Mesothelial cell of epicardium (in vitro differentiated cells): ENCODE results near the gene MYCBP2. TPM values are rescaled to one million over a fixed set of nuclear protein-coding genes. Genes with fewer than 3 reads are reported as not detected.
"Not testable (repeated sequence)": the region's sequence is repeated elsewhere in the genome, so short reads cannot be mapped to it uniquely, and the experiment has no call there.

Source experiments
- DNase-seq, 2 experiments: peaks; one replicate each; pipeline ENCODE4 v3.0.0; 2021; ENCODE audit warnings: low spot score in 2 of 2; ENCODE audit not compliant: unreplicated experiment in 2 of 2
- H3K27ac Mint-ChIP-seq: 2 replicates; pipeline ENCODE4 v1.8.0; 2021; ENCODE audit warnings: mixed read lengths
- H3K27me3 Mint-ChIP-seq: 2 replicates; pipeline ENCODE4 v1.8.0; 2021; ENCODE audit warnings: low read depth, mixed read lengths
- H3K36me3 Mint-ChIP-seq: 2 replicates; pipeline ENCODE4 v1.8.0; 2021; ENCODE audit warnings: mixed read lengths
- H3K4me1 Mint-ChIP-seq: 2 replicates; pipeline ENCODE4 v1.8.0; 2021; ENCODE audit warnings: mixed read lengths
- H3K4me3 Mint-ChIP-seq: 2 replicates; pipeline ENCODE4 v1.8.0; 2021; ENCODE audit warnings: mild to moderate bottlenecking, moderate library complexity, mixed read lengths
- H3K9me3 Mint-ChIP-seq: 2 replicates; pipeline ENCODE4 v1.8.0; 2021; ENCODE audit warnings: mixed read lengths
- total RNA-seq: library from RNA; stranded (reverse); gene quantifications from 3 replicates; pipeline ENCODE4 v1.2.1, GENCODE V29; 2021
- TF ChIP-seq, protein P1 (sequence below): fragments of 200-600 bp; sonication (generic); IDR thresholded peaks from one replicate; pipeline ENCODE4 v1.5.0; 2021; ENCODE audit warnings: antibody characterized with exemption; ENCODE audit not compliant: unreplicated experiment

Gene MYCBP2
- total RNA-seq, 1 donor from 2014 or later = 72.3 TPM

DNA sequence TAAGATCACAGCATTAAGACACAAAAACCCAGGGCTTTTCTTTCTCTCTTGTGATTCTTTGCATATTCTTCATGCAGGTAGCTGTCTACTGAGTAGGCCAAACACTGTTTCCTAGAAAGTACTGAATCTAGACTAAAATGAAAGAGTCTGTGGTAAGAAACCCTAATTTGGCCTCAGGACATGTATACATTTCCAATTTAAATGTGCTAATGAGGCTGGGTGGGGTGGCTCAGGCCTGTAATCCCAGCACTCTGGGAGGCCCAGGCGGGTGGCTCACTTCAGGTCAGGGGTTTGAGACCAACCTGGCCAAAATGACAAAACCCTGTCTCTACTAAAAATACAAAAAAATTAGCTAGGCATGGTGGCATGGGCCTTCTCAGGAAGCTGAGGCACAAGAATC is 57.8 kb downstream of the MYCBP2 start:
- Mint-ChIP-seq H3K27ac (no peak overlapping the region), H3K4me1 (peaks cover 16% of the 10 kb centered on the region), H3K36me3 (peaks cover 28% of the 10 kb centered on the region), H3K27me3 (no peaks in the 10 kb centered on the region), H3K9me3 (peaks cover 4% of the 10 kb centered on the region), H3K4me3 (no peak overlapping the region)
- TF ChIP-seq, protein P1, sequence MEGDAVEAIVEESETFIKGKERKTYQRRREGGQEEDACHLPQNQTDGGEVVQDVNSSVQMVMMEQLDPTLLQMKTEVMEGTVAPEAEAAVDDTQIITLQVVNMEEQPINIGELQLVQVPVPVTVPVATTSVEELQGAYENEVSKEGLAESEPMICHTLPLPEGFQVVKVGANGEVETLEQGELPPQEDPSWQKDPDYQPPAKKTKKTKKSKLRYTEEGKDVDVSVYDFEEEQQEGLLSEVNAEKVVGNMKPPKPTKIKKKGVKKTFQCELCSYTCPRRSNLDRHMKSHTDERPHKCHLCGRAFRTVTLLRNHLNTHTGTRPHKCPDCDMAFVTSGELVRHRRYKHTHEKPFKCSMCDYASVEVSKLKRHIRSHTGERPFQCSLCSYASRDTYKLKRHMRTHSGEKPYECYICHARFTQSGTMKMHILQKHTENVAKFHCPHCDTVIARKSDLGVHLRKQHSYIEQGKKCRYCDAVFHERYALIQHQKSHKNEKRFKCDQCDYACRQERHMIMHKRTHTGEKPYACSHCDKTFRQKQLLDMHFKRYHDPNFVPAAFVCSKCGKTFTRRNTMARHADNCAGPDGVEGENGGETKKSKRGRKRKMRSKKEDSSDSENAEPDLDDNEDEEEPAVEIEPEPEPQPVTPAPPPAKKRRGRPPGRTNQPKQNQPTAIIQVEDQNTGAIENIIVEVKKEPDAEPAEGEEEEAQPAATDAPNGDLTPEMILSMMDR = no peak
- no peak for DNase-seq

DNA sequence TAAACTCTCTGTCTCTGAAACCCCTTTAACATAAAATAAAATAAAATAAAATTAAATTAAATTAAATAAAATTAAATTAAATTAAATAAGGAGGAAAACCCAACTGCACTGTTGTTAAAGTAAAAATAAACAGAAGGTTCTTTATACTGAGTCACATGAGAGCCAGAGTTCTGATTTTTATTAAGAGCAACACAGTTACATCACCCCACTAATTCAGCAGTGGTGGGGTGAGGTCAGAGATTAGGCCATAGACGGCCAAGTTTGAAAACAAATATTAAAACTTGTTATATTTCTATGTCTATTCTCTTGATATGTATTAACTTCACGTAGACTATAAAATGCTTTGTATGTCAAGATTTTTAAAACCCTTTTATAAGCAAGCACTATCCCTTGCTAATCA is 59.5 kb downstream of the MYCBP2 start:
- no peak overlapping the region for H3K27ac Mint-ChIP-seq
- peaks cover 26% of the 10 kb centered on the region for H3K36me3 Mint-ChIP-seq
- TF ChIP-seq, protein P1 = no peak
- no peaks in the 10 kb centered on the region for H3K27me3 Mint-ChIP-seq
- peaks cover 22% of the 10 kb centered on the region for H3K4me1 Mint-ChIP-seq
- peaks cover 4% of the 10 kb centered on the region for H3K9me3 Mint-ChIP-seq
- no peak for DNase-seq
- H3K4me3 Mint-ChIP-seq = no peak overlapping the region

DNA sequence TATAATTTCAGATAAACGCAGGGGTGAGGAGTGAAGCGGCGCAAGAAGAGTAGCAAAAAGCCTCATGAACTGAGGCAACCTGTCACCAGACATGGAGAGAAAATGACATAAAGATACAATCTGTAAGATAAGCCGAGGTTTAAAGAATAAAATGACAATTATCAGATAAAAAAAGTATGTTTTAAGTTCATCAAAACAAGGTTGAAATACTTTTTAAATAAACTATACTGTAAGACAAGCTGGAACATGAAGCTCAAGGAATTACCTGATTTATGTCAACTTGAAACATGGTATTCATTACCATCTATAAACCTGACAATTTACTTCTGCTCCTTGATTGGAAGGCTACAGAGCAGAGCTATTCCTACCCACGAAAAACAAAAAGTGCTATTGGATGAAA is 61.6 kb downstream of the MYCBP2 start:
- TF ChIP-seq, protein P1 = no peak
- Mint-ChIP-seq H3K27me3 (no peaks in the 10 kb centered on the region), H3K4me1 (peaks cover 22% of the 10 kb centered on the region), H3K27ac (peak overlapping the region; percentile 76), H3K4me3 (no peak overlapping the region), H3K36me3 (peaks cover 13% of the 10 kb centered on the region), H3K9me3 (no peaks in the 10 kb centered on the region)
- DNase-seq = no peak

DNA sequence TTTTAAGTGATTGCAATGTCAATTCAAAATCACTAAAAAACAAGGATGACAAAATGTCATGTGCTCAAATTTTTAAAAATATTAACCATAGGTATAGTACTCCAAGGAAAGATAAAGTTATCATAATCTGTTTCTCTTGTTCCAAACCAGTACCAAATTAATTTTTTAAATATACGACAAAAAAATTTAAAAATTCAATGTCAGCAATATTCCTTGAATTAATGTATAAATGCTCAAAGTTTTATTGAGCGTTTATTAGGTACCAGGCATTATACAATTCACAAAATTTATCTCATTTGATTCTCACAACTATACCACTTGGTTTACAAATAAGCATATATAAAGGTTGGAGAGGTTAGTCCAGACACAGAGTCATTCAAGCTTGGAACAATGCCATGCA is 64.7 kb downstream of the MYCBP2 start:
- TF ChIP-seq, protein P1 = no peak
- Mint-ChIP-seq H3K27me3 (no peaks in the 10 kb centered on the region), H3K9me3 (peaks cover 4% of the 10 kb centered on the region), H3K4me3 (no peak overlapping the region), H3K27ac (no peak overlapping the region), H3K36me3 (peaks cover 15% of the 10 kb centered on the region), H3K4me1 (peaks cover 22% of the 10 kb centered on the region)
- no peak for DNase-seq

DNA sequence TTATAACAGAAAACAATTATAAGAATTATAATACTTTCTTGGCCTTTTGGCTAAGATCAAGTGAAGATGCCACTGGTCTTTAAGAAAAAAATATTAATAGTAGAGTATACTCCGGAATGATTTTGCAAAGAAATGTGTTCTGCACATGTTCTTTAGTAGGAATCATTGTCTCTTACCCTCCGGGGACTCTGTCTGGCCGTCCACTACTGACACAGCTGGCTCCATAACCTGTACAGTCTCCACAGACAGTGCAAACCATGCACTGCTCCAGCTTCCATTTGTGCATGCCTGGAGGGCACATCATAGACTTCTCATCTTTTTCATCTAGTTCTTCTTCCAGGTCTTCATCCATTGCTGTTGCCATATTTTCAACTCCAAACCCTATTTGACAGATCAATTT is 75.9 kb downstream of the MYCBP2 start:
- DNase-seq = no peak
- no peaks in the 10 kb centered on the region for H3K27me3 Mint-ChIP-seq
- TF ChIP-seq, protein P1 = no peak
- H3K27ac Mint-ChIP-seq = no peak overlapping the region
- no peaks in the 10 kb centered on the region for H3K9me3 Mint-ChIP-seq
- no peak overlapping the region for H3K4me3 Mint-ChIP-seq
- no peaks in the 10 kb centered on the region for H3K4me1 Mint-ChIP-seq
- H3K36me3 Mint-ChIP-seq = peaks cover 43% of the 10 kb centered on the region

DNA sequence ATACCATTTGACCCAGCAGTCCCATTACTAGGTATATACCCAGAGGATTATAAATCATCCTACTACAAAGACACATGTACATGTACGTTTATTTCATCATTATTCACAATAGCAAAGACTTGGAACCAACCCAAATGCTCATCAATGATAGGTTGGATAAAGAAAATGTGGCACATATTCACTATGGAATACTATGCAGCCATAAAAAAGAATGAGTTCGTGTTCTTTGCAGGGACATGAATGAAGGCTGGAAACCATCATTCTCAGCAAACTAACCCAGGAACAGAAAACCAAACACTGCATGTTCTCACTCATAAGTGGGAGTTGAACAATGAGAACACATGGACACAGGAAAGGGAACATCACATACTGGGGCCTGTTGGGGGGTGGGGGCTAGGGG is 81.7 kb downstream of the MYCBP2 start:
- peaks cover 11% of the 10 kb centered on the region for H3K9me3 Mint-ChIP-seq
- not testable (repeated sequence) for H3K27me3 Mint-ChIP-seq, DNase-seq, H3K4me1 Mint-ChIP-seq, H3K4me3 Mint-ChIP-seq, H3K27ac Mint-ChIP-seq
- peaks cover 43% of the 10 kb centered on the region for H3K36me3 Mint-ChIP-seq
